HK-2 (cell line): ENCODE results near the gene FSTL4.
"Not testable (repeated sequence)": the region's sequence is repeated elsewhere in the genome, so short reads cannot be mapped to it uniquely, and the experiment has no call there.

Source experiments
- DNase-seq: peaks from one replicate; pipeline ENCODE4 v3.0.0-alpha.2; 2018; ENCODE audit not compliant: unreplicated experiment

FSTL4 gene

DNA sequence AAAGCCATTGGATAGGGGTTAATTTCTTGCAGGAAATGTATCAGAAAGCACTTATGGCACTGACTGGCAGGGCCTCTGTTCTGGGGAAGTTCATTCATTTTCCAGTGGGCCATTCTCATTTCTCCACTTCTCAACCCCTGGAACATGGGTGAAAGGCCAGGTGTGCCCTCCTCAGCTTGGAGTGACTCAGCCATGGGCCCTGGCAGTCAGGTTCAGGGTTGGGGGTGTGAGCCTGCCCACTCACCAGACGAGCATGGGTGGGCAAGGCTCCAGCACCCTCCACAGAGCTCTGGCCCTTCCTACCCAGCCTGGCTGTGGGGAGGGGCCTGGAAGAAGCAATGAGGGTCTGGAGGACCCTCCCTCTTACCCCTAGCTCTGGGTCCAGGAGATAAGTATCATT, 386.2 kb downstream of the FSTL4 start:
- no peak for DNase-seq

DNA sequence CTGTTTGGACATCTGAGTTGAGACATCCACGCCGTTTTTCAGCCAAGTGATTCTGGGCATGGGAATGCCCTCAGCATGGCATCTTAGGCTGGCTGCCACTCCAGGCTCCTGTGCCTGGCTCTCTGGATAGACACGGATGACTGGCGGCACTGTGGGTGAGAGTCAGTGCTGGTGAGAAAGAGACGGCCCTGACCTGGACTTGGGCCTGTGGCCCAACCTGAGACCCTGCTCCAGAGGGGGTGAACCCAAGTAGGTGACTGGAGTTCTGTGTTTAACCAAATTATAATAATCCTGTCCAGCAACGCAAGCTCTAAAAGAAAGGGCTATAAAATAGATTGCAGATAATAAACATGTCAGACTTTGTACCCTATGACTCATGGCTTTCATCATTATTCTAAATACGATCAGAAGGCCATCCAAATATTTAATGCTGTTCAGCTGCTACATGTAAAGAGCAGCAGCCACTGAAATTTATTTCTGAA, 386.6 kb downstream of the FSTL4 start:
- DNase-seq: no peak

DNA sequence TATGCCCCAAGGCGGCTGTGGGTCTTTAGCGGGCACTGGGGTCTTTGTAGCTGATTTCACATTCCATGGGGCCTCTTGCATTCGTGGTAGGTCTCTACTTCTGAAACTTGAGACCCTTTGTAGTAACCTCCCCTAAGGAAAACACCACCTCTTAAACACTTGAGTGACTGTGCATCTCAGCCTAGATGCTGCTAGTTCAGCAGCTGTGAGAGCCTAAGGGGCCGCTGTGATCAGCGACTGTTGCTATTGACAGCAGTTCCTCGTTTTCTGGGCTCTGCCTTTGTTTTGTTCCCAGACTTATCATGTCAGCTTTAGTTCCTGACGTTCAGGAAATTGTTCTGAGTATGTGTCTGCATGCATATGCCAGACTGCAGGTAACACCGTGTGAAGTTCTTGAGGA, 389.4 kb downstream of the FSTL4 start:
- DNase-seq: no peak

DNA sequence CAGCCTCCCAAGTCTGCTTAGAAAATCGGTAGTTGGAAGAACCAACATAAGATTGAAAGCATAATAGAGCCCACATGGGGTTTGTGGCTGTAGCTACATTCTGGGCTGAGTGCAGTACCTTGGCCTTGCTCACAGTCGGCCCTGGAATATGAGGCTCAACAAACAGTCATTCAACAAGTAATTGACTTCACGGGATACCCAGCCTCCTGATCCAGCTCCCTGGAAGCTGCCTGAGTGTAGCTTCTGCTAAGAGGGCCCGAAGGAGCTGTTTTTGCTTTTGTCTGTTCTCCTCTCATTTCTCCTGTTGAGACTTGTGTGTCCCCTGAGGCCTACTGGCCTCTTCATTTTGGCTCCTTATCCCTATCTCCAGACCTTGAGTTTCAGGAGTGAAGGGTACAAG, 389.8 kb downstream of the FSTL4 start:
- no peak for DNase-seq

DNA sequence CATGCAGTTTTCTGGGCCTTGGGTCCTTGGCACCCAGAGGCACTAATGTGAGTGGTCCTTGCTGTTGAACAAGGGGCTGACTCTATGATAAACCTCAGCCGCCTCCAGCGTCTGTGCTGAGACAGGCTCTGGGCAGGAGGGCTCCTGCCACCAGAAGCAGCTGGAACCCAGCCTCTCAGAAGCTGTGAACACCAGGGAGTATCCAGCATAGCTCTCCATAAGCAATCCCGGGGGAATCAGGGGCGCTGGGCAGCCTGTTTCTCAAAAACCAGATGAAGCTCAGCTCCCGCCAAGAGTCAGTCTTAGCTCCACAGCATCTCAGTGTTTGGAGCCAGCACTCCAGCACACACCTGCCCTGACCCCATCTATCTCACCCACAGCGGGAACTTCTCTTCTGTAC, 390.3 kb downstream of the FSTL4 start:
- DNase-seq: no peak

DNA sequence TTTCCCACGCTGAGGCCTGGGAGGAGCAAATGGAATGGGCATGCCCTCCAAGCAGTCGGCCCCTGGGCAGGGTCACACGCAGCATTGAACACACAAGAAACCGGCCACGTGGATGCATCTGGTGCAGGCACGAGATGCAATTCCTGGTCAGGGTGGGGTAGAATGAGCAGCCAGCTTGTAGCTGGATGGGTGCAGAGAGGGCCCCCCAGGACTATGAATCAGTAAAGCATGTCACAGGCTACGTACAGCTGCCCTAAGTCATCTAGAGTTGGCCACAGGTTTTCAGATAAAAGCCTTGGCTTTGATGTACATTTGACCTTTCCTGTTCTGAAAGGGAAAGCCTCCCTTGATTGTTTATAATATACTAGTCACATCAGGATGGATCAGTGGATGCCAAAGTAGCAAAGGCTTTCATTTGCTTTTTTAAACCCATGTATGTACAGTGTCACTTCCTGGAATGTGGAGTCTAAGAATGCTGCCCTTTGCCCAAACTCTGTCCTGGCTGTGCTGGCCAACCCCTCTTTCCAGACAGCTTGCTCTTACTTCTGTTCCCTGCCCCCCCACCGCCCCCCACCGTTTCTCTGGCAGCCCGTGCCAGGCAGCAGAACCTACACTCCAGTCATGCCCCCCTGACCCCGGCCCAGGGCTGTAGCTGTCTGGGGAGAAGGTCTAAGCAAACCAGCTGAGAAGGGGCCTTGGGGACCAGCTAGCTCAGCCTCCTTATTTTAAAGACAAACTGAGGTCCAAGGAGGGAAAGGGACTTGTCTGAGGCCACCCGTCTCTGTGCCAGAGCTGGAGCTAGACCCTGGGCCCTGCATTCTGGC, 391.3 kb downstream of the FSTL4 start:
- DNase-seq: no peak

DNA sequence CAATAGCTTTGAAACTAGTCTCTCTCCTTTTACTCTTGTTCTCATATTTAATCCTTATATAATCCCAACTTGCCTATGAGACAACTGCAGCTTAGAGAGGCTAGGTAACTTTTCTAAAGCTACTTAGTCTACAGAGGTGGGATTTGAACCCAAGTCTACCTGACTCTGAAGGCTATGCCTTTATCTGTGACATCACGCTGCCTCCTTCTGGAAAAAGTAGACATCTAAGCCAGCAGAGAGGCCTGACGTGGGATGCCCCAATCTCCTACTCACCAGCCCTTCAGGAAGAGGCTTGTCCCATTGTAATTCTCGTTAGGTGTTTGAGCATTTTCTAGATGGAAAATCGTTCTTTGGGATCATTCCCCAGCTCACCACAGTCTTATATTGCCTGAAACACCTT, 393.0 kb downstream of the FSTL4 start:
- no peak for DNase-seq

DNA sequence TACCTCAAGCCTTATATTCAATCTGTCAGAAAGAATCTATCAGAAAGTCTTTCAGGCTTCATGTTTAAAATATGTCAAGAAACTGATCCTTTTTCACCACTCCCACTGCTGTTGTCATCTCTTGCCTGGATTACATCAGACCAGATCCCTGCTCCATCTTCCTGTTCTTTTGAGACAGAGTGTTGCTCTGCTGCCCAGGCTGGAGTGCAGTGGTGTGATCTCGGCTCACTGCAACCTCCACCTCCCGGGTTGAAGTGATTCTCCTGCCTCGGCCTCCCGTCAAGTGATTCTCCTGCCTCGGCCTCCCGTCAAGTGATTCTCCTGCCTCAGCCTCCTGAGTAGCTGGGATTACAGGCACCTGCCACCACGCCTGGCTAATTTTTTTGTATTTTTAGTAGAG, 396.2 kb downstream of the FSTL4 start:
- not testable (repeated sequence) for DNase-seq

DNA sequence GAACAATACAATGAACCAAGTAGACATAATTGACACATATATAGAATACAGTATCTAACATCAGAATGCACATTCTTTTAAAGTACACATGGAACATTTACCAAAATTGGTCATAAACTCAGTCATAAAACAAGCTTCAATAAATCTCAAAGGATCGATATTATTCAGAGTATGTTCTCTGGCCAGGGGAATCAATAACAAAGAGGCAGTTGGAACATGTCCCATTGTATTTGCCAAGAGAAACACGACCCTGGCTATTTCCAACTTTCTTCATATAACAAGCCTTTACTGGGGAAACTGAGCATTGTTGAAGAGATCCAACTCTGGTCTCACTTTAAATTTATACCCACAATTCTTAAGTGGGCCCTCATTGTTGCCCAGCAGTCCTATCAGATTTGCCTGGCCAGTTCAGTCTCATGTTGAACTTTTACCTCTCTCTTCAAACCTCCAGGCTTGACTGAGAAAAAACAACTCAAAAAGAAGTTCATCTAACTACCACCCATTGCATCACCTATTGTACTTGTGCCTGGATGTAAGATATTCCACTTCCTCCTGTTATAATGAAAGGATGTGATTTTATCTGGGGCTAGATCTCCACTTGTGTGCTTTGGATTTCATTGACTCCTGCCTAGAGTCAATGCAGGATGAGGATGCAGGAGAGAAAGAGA, 398.1 kb downstream of the FSTL4 start:
- DNase-seq: no peak

DNA sequence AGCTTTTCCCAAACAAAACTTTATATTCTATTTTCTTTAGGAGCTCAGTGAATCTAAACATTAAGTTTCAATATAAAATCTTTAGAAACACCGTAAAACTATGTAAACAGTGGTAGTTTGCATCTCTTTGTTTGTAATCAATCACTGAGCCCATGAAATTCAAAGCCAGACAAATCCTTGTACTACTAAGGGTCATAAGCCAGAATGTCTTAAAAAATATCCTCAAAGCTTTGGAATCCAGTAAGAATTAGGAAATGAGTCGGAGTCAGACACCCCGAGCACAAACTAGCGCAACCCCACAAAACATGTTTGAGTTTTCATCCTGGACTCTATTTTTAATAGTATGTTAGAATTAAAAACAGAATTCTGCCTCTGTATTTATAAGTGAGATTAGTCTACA, 406.7 kb downstream of the FSTL4 start:
- no peak for DNase-seq

DNA sequence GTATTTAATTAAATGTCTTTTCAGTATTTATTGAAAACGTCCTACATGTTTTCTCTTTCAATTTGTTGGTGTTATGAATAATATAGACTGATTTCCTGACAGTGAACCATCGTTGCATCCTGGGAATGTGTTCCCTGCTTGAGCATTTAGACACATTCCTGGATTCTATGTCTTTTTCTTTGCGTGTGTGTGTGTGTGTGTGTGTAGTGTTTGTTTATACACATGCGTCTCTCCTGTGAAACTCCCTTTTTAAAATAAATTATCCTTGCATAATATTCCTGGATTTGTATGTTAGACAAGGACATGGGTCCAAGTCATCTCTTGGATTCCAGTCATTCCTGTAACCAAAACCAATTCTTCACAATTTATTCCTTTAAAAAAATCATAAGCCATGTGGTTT, 407.1 kb downstream of the FSTL4 start:
- DNase-seq: no peak

DNA sequence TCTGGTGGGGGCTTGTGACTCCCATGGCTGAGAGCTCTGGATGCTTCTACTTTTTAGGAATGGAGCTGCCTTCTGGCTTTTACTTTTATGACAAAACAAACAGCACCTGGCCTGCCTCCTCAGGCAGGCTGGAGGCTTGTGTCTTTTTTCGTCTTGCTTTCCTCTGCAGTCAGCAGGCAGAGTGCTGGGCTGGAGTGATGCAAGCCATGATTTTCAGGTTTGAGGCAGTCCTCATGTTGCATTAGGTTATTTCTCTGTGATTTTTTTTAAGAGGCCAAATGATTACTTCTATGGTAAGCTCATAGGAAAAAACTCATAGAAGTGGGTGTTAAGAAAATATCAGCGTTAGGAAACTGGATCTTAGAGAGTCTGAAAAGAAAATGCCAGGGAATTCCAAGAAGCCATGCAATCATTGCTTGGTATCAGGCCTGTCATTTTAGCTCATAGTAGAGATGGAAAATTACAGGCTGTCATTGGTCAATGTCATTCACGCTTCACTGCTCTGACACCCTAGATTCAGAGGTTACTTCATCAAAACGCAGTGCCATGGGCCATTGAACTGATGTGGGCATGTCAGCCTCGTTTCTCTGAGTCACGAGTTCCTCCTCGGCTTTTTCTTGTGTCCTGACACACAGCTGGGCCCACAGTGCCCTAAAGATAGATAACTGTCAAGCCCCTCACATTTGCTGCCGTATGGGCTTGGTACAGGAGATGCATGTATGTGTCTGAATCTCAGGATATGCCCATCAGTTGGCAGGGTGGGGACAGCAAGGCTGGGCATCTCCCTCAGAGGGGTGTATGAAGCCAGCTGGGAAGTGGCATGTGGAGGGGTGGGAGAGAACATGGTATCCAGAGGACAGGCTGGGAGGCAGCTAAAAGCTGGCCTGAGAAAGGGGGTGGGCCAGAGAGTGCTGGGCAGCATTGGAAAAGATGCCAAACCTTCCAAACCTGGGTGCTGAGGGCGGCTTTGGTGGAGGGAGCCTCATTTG, 408.7 kb downstream of the FSTL4 start:
- peak; percentile 1 for DNase-seq

DNA sequence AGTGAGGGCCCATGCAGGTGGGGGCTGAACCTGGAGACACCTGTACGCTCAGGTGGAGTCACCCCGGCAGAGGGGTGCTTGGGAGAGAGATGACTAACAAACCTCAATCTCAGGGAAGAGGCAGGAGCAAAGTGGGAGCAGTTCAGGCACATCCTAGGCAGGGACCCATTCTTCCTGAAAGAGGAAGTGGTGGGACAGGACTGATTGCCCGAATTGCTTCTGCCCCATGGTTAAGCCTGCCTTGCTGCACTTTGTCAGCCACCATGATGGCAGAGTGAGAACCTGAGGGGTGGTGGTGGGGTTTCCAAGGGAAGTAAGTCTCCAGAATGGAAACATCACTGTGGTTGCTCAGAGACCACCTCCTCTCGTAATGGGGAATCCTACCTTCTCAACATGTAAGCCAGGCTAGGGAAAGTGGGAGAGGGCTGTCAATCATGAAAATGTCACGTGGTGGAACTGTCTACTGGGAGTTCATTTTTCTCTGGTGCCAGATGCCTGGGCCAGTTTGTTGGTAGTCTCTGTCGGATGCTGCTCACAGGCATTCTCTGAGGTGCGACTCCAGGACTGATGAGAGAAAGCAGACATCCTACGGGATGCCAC, 410.2 kb downstream of the FSTL4 start:
- no peak for DNase-seq

DNA sequence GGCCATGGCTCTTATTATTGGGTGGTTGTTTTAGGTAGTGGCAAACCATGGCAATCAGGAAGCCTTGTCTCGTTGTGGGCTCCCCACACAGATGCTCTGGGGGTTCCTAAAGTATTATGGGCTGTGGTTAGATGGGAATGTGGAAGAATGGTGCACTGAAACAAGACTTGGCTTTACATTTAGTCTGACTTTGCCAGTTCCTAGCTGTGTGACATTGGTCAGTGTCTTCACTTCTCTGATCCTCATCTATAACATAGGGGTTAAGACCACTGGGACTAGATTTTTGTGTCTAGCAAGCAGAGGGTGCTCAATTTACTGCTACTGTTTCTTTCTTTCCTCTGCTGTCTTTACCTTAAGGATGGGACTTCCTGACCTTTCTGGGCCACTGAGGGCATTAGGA, 411.0 kb downstream of the FSTL4 start:
- DNase-seq: no peak

DNA sequence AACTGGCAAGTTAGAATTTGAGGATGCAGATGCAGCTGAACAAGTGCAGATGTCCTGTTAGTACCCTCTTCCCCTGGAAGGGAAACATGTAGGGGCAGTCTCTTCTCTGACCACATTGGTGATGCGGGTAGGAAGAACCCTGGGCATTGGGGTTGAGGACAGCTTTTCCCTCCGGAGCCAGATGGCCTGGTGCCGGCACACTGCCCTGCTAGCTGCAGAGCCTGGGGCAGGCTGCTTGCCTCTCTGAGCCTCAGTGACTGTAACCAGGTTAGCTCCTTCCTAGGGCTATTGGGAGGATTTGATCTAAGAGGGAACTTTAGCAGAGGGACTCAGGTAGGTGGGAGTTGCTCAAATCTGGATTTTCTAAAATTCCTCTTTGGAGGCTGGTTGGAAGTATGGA, 412.1 kb downstream of the FSTL4 start:
- DNase-seq: no peak

DNA sequence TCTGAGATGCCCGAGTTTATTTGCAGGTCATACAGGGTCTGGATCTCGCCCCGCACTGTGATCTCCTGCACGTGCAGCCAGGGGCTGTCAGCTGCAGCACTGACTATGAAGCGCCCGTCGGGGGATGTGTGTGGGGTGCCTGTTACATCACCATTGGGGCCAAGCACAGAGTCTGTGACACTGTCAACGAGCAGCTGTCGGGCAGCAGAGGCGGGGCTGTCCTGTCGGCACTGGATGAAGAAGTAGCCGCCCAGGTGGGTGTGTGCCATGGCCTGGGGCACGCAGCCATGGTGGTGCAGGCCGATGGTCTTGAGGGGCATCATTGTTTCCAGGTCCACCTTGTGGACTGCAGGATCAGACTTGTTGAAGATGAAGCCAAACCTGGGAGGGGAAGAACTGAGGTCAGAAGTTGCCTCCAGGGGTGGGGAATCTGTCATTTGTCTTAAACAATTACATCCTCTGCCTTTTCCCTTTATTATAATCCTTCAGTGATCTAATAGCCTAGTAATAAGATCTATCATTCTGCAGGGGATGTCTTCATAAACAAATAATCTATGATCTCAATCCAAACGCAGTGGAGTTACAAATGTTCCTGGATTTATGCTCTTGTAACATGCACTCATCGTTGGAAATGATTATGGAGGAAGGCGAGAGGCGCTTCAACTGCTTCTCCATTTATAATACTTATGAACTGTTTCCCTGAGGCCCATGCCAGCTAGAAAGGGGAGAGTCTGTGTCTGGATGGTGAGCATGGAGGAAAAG, 412.7 kb downstream of the FSTL4 start:
- no peak for DNase-seq

DNA sequence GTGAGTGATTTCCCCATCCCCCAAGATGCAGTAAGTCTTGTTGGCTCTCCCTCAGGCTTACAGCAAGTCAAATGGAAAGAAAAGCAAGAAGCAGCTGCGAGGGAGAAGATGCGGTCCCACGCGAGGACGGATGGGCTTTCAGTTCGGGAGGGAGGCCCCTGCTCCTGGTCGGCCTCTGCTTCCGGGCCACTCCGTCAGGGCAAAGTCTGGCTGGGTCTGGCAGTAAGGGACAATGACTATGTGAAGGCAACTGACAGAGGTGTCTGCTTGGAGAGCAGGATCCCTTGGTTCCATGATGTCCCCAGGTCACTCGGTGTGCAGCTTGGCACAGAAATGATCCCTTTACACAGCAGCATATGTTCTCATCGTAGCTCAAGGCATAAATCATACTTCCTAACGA, 413.8 kb downstream of the FSTL4 start:
- no peak for DNase-seq

DNA sequence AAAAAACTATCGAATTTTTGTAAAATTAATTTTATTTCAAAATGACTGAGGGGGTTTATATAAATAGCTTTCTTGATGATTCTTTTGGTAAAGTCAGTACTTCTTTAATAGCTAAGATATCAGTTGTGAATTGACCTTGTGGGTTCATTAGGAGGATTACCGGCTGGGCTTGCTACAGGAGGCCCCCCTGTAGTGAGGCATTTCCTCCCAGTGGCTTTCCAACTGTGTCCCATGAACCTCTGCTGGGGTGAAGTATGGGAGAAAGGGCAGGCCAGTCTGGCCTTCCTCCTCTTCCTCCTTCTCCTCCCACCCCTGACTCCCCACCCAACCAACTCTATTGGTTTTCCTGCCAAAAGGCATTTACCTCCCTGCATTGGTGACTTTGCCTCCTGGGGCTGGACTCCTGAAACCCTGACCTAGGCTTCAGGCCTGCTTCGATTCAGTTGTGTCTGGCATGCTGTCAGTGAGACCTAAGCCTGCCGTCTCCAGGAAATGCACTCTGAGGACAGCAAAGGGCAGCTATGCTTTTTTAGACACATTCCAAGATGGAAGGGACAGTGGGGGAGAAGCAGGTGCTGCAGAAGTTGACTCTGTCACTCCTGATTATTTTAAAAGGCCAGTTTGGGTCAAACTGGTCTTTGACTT, 415.8 kb downstream of the FSTL4 start:
- no peak for DNase-seq

DNA sequence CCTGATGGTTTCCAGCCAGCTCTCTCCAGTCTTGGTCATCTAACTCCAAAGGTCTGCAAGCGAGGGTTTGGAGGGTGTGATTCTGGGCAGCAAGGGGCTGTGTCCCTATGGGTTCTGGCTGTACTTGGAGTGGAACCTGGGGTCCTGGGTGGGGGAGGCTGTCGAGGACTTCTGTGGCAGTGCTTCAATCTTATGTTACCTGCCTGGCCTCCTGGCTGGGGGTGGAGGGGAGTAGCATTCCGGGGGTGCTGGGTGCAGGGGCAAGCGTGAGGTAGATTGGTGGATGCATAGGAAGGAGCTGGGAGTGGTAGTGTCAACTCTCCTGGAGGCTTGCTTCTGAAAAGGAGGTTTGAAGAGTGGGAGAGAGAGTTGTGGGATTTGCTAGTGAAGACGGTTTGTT, 417.1 kb downstream of the FSTL4 start:
- no peak for DNase-seq

DNA sequence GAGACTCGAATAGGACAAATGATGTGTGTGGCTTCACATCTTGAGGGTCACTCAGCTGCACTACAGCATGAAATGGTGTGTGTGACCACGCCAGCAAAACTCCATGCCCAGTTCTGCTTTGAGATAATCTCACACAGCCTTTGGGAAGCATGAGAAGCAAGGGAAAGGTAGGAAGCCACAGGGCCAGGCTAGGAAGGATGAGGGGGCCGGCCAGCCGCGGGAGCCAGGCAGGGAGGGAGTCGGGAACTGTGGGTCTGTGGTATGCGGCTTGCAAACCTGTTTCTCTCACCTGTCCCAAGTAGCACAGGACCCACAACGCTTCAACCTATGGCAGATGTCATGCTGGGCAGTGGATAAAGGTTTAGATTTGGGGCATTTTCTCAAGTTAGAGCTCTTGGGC, 418.5 kb downstream of the FSTL4 start:
- DNase-seq: no peak

DNA sequence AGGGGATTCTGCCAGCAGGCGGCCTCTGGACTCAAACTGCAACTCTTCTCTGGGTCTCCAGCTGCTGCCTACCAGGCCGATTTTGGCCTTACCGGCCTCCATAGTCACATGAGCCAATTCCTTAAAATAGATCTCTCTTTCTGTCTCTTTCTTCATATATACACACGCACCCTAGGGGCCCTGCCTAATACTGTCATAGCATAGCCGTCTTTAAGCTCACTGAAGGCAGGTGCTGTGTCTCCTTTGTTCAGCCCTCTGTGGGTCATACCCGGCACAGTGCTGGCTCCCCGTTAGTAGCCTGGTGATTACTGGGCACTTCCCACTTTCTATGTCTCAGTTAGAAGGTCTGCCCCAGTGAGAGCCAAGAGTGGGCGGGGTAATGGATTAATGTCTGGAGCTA, 419.6 kb downstream of the FSTL4 start:
- DNase-seq: no peak
